ENCODE measurements around the gene SETD6.

The SETD6 gene

DNA sequence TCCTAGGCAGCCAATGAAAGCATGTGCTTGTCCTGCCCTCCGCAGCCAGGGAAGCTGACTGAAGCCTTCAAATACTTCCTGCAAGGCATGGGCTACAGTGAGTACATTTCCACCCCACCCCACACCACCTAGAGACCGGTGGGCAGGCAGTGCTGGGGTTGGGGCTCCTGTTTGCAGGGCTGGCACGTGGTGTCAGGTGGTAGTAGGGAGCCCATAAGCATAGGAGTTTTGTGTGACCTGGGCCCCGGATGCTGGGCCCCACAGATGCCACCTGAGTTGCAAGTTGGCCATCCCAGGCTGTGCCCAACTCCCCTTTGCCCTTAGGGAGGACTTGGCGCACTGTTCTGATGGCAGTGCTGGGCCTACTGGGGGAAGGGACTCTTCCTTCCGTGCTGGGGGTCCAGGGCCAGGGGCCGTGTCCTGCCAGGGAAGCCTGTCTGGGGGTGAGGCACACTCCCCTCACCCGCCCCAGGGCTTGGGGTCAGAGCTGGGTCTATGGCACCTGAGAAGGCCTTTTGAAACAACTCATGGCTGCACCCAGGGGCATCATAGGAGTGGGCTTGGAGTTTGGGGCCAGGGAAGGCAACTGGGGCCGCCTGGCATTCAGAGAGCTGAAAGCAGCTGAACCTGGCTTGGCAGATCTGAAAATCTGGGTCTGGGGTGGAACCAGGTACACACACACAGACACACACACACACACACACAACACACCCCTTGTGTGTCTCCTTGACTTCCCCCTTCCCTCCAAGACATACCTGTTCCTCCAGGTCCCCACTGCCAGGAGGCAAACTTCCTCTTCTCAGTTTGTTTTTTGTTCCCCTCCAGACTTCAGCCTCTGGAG lies 5.8 kb upstream of the SETD6 start:
- FAIRE-seq = no peak

DNA sequence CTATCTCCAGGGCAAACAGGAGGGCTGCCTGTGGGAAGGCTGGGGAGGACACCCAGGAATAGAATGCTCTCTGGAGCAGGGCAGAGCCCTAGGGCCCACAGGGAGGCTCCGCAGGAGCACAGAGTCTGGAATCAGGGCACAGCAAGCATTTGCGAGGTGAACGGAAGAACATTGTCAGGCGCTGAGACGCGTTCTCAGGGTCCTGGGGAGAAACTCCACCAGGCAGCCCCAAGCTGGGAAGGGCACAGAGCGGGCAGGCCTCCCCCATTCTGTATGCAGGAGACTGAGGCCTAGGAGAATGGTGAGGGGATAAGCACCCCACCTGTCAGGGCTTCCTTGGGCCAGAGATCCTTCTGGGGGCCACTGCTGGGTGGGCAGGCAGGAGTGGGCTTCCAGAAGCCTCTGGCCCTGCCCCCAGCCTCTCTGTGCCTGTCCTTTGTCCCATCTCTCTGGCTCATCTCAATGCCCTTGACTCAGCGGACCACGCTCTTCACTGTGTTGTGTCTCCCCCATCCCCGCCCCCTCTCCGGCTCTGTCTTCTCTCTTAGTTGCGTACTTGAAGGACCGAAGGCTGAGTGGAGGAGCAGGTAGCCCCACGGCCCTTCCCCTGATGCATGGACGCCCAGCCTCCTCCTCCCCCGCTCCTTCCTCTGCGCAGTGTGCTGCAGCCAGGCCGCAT lies 5.1 kb upstream of the SETD6 start:
- no peak for FAIRE-seq

DNA sequence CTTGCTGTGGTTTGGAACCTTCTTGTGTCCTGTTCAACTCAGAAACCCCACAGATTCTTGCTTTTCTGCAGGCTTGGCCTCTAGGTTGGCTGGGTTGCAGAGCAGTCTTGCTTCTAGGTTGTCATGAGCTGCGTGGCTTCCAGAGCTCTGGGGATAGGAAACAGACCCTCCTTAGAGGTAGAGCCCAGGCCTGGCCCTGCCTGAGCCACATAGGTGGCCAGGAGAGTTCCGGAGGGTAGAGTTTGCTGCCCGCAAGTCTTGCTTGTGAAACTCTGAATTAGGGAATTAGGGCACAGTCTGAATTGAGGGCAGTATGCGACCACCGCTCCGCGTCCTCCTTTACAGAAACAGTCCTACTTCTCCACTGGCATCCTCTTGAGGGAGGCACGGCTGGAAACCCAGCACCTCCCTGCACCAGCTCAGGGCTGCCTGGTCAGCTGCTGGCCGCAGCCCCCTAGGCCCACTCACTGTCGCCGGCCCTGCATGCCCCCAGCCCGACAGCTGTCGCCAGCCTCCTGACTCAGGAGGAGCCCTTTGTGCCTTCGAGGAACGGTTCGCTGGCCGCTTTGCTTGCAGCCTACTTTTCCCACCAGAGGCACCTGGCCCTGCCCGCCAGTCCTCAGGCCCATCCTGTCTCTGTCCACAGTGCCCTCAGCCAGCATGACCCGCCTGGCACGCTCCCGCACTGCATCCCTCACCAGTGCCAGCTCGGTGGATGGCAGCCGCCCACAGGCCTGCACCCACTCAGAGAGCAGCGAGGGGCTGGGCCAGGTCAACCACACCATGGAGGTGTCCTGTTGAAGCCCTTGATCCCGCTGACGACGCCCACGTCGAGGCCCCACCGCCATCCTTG lies 4.3 kb upstream of the SETD6 start:
- FAIRE-seq = no peak

DNA sequence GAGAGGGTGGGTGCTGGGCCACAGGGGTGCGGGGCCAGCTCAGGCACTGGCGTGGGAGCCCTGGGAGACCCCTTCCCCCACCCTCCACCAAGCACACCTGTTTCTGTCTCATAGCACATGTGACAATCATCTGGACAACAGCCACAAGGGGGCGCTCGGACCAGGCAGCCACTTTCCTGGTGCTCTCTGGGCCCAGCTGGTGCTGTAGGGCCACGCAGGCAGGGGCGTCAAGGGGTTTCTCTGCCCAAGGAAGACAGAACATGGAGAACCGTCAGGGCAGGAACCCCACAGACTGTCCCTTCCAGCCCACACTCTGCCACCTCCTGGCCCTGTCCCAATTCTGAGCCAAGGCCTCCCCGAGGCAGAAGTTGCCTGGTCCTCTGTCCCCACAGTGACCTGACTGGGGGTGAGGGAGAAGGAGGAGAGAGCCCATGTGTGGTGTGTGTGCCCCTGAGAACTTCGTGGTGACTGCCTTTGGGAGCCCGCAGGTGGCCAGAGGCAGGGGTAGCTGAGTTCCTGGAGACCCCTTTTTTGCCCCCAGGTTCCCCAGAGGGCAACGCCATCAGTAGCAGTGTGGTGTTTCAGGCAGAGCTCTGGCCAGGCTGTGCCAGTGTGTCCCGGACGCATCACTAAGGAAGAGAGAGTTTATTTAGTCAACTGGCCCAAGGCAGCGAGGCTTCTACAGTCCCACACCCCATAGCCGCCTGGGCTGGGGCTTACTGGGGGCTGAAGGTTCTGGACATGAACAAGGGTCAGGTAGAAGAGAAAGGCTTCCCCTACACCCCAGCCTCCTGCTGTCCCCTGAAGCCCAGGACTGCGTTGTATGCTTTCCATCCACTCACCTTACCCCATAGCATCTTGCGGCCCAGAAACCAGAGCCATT lies 3.1 kb upstream of the SETD6 start:
- no peak for FAIRE-seq

DNA sequence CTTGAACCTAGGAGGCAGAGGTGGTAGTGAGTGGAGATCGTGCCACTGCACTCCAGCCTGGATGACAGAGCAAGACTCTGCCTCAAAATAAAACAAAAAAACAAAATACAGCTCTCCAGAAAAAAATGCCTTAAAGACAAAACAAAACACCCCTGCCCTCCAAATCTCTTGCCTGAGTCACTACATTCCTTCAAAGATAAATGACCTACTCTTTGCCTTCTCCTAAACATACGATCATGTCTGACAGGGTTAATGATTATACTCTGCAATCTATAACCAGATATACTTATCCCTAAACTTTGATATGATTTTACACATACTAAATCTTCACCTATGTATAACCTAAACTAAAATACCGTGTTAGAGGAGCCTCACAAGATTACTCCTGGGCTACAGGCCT lies 1.4 kb upstream of the SETD6 start:
- no peak for FAIRE-seq

DNA sequence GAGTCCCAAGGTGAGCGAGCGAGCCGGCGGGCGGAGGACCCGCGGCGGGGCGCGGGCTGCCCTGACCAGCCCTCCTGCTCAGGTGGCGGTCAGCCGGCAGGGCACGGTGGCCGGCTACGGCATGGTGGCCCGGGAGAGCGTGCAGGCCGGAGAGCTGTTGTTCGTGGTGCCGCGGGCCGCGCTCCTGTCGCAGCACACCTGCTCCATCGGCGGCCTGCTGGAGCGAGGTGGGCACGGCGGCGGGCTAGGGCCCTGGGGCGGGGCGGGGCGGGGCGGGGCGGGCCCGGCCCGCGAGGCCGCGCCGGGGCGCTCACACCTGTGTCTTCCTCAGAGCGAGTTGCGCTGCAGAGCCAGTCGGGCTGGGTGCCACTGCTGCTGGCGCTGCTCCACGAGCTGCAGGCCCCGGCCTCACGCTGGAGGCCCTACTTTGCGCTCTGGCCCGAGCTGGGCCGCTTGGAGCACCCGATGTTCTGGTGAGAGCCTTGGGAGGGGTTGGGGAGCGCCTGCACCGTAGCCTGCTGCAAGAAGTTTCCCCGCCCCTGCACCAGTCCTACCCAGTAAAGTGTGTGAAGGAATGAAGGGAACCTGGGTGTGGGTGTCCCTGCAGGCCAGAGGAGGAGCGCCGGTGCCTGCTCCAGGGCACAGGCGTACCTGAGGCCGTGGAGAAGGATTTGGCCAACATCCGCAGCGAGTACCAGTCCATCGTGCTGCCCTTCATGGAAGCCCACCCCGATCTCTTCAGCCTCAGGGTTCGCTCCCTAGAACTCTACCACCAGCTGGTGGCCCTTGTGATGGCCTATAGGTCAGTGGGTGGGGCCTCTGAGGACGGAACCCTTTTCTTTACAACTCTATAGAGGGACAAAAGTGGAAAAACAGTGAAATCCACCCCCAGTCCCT lies 802 bp downstream of the SETD6 start:
- no peak for FAIRE-seq

DNA sequence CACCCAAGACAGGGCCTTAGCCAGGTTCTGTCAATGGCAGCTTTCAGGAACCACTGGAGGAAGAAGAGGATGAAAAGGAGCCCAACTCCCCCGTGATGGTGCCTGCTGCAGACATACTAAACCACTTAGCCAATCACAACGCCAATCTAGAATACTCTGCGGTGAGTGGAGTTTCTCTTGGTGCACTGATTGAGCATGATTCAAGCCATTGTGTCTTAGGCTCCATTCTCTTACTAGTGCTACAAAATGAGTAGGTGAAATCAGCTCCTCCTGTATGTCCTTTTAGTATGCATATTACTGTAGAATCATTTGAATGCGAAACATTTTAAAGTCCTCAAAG lies 1.4 kb downstream of the SETD6 start:
- FAIRE-seq = no peak

DNA sequence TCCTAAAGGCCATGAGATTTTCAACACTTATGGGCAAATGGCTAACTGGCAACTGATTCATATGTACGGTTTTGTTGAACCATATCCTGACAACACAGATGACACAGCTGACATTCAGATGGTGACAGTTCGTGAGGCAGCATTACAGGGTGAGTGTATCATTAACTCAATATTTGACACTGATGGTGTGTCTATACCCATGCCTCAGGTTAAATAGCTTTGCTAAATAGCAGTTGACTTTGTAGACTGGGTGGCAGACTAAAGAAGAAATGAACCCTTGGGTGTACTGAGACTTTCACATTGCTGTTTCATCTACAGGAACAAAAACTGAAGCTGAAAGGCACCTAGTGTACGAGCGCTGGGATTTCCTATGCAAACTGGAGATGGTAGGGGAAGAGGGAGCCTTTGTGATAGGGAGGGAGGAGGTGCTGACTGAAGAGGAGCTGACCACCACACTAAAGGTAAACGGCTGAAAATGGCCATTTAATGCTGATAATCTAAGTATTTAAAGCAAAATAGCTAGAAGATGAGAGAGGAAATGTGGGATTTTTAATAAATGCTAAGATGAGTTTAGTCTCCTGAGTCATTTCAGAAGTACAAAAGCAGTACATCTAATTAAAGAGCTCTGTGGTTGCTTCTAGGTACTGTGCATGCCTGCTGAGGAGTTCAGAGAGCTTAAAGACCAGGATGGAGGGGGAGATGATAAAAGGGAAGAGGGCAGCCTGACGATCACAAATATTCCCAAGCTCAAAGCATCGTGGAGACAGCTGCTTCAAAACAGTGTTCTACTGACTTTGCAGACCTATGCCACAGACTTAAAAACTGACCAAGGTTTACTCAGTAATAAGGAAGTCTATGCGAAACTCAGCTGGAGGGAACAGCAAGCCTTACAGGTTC lies 3.0 kb downstream of the SETD6 start:
- FAIRE-seq = no peak

DNA sequence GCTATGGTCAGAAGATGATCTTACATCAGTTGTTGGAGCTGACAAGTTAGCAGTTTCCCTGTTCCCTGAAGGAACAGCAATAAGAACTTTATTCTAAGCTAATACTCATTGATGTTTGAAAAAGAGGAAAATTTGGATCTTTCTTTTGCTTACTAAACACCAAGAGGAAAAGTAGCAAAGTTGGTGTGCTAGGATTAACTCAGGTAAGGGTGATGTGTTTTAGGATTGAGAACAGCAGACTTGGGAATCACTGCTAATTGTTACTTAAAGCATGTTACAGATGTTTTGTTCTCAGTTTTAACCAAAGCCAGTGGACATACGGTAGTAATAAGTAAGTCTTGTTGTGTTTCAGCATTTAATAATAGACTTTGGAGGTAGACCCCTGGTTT lies 3.7 kb downstream of the SETD6 start:
- no peak for FAIRE-seq

DNA sequence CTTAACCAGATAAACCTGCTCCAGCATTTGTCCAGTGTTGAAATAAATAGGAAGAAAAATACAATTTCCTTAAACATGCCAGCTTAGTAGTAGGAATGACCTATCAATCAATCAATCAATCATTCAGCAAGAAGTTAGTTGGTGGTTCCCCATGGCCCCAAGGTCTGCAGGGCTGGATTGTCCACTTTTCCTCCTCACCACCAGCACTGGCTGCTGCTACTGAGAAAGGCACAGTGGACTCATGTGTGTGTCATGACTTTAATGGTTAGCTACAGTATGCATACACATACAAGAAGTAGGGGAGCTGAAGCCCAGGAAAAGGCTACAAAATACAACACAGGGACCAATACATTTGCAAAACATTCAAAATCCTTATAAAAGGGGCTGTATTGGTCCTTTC lies 4.4 kb downstream of the SETD6 start:
- no peak for FAIRE-seq

DNA sequence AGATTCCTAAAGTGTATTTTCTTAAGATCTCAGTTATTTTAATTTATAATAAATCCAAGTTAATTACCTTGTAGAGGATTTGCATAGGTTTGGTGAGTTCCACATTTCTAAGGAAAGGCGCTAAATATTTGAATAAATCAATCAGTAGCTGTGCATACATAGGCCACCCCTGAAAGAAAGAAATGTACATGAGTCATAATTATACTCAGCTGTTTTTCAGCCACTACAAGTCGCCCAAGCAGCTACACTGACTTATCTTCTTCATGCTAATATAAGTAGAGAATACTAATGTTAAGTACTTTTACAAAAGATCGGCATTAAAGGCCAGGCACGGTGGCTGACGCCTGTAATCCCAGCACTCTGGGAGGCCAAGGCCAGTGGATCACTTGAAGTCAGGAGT lies 14.9 kb downstream of the SETD6 start:
- no peak for FAIRE-seq

DNA sequence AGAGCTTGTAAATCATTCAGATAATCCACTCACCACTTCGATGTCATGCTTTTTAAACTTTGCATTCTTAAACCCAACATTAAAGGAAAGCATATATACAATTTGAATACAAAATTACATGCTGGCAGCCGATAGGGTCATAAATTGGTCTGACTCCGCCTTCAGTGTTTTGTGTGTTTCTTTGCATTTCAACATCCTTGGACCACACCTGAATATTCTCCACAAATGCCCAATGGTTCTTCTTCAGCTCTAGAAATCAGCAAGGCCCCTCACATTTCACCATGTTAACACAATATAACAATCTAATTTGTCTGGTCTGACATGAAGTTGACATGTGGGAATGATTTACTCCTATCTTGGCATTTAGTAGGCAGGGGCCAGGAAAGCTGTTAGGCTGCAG lies 17.1 kb downstream of the SETD6 start:
- FAIRE-seq = no peak

DNA sequence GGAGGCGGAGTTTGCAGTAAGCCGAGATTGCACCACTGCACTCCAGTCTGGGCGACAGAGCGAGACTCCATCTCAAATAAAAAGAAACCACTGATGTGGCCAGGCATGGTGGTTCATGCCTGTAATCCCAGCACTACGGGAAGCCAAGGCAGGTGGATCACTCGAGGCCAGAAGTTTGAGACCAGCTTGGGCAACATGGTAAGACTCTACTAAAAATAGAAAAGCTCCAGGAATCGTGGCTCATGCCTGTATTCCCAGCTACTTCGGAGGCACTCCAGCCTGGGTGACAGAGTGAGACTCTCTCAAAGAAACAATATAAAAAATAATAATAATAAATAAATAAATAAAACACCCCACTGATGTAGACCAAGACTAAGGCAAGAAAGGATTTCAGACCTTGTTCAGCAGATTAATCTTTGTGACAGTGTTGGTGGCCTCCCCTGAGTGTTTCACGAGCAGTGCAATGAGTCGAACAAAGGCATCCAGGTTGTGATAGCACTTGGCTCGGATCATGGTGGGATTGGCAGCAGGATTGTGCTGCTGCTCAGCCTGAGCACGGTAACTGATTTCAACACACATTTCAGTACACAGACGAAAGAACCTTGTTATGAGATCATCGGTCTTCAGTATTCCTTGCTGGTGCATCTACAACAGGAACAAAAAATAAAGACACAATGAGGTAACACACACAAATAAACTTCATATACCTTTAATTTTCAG lies 18.6 kb downstream of the SETD6 start:
- no peak for FAIRE-seq

DNA sequence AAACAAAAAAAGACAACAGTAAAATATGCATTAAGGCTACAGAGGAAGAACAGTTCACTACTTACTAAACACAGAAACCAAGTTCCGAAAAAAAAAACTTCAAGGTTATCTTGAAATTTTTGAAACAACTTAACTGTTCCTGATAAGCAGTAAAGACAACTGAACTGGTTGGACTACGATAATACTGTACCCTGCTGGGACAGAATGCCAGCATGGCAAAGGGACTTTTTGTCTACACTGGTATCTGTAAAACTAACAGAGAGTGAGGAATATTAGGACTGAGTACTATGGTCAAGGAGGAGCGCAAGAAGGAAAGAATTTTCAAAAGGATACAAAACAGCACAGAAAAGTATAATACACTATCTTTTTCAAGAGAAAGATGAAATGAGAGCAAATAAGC lies 19.8 kb downstream of the SETD6 start:
- FAIRE-seq = no peak

DNA sequence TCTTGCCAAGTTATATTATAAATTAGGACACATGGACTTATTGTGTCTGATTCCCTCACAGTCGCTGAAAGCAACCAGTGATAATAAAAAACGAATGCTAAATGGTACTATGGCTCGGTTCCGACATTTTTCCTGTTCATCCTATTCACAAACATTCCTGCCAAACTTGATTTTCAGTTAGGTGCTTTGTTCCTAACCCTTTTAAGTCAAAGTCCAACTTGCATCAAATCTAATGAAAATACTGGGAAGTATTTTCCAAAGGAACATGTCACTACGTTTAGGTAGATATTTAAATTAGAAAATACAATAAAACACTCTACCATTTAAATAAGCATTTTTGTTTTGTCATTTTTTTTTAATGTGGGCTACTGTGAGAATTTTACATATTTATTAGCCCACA lies 21.0 kb downstream of the SETD6 start:
- no peak for FAIRE-seq

DNA sequence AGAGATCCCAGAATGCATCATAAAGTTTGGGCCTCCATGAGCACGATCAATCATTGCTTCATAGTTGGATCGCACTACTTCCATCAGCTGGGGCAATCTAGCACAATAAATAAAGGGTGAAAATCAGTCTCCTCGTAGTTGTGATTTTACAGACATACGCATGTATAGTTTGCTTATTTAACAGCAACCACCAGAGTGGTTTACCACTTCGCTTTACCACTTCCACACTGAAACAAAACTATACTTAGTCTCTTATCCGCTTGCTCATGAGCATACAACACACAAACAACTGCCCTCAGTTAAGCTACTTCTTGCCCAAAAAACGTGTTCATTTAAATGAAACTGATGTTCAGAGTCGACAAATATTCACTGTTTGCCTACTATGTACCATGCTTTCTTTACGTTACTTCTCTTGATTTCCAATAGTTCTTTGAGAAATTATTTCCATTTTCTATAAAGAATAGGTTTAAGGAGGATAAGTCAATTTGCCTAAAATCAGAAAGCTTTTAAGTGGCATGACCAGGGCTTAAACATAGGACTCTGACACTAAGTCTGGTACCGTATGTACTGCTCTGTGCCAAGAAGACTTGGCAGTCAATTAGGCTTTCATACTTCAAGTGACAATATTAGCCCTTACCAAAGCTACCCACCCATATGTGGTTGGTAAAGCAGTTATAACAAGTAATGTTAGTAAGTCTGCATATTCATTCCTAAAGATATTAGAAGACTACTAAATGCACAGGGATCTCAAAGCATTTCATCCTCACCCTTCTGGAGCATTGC lies 22.0 kb downstream of the SETD6 start:
- no peak for FAIRE-seq

DNA sequence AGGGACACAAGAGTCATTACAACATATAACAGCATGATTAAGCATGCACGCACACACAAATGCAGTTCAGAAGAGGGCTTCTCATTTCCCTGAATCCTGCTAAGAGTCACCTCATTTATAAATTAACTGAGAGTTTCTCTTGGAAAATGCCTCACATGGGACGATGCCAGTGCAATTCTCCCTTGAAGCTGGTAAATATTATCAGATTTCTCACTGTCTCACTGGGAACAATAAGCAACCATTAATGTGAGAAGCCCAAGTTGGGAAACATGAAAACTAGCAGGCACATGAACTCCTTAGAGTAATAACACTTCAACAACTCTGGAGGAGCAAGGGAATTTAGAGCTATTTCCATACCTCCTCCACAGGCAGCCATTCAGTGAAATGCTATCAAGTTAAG lies 26.4 kb downstream of the SETD6 start:
- FAIRE-seq = no peak

DNA sequence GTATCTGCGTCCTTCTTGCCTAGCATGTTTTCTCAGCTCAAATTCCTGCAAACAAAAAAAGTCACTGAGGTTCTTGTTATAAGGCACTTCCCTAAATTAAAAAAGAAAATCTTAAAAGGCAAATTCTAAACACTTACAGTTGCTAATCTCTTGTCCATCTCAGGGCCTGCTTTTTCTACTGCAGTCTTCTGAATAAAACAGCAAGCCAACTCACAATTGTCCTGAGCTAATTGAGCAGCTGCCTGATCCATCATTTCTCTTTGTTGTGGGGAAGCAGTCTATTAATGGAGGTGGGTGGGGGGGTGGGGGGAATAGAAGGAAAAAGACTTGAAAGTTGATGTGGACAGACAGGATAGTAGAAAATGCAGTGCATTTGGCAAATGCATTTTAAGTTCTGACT lies 27.0 kb downstream of the SETD6 start:
- FAIRE-seq = no peak

DNA sequence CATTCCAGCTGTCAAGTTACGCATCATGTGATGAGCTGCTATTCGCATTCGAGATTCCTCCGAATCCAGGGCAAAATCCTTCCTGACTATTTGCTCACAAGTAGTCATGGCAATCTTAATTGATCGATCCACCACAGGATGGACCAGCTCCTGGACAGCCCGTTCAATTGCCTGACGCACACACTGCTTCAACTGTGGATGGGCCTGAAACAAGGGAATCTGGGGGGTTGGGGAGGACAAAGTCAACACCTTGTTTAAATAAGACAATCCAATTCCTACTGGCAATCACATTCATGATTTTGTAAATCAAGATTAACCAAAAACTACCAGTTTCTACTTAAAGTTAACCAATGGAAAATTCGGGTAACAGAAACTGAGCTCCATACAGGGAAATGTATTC lies 28.4 kb downstream of the SETD6 start:
- no peak for FAIRE-seq
